GM13977 (cell line): ENCODE measurements around the gene RAB44.

ENCODE experiments used
- DNase-seq: peaks from one replicate; pipeline ENCODE4 v3.0.0; 2012; ENCODE audit warnings: low spot score
- CTCF ChIP-seq: IDR thresholded peaks from 2 replicates; pipeline ENCODE4 v1.5.1; 2012; ENCODE audit warnings: mild to moderate bottlenecking, control low read depth; ENCODE audit not compliant: insufficient read depth; ENCODE audit errors: extremely low read depth, missing control alignments
- in situ Hi-C: fragments of 300-500 bp; cut with MboI; formaldehyde crosslinking; loops from one replicate; pipeline ENCODE4 v1.12.0; 2022; ENCODE audit warnings: low sequenced_read_pairs, low pct_unique_long_range_greater_than_20kb, mixed read lengths, inconsistent platforms; ENCODE audit not compliant: unreplicated experiment

Gene RAB44

GRCh38 chr6:36780442-36781177 lies 83.0 kb downstream of the RAB44 start:
- no peak for TF ChIP-seq CTCF
- in situ Hi-C loops: no loop called here
- DNase-seq: no peak

GRCh38 chr6:36781669-36782068 lies 84.0 kb downstream of the RAB44 start:
- DNase-seq: peak; percentile 46
- in situ Hi-C loops: no loop called here
- no peak for TF ChIP-seq CTCF
